ENCODE results near the gene CRADD.

CRADD gene

DNA sequence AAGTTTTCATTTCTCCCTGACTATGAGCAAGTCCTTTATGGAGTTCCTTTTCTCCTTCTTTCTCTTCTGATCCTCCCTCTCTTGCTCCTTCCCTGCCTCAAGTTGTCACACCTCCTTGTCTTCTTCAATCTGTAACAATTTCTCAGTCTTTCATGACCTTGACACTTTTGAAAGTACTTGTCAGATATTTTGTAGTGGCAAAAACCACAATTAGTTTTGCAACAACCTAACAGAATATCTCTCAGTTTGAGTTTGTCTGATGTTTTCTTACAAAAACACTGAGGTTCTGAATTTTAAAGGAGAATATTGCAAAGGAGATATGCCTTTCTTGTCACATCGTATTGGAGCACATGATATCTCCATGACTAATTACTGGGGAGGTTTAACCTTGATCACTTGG, 4.1 kb upstream of the CRADD start:
- no peak for DNase-seq

DNA sequence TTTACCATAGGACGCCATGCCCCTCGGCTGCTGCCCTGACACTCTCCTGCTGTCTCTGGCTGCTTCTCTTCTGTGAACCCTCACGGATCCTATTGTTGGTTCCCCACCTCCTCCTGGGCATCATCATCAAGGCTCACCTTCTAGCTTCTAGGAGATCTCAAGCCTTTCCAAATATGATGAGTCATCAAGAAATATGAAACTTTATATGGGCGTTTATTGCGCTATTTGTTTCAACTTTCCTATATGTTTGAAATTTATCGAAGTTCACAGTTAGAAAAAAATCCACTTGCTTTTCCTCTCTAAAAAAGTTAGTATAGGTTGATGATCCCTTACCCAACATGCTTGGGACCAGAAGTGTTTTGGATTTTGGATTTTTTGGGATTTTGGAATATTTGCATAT, 2.8 kb upstream of the CRADD start:
- DNase-seq: no peak

DNA sequence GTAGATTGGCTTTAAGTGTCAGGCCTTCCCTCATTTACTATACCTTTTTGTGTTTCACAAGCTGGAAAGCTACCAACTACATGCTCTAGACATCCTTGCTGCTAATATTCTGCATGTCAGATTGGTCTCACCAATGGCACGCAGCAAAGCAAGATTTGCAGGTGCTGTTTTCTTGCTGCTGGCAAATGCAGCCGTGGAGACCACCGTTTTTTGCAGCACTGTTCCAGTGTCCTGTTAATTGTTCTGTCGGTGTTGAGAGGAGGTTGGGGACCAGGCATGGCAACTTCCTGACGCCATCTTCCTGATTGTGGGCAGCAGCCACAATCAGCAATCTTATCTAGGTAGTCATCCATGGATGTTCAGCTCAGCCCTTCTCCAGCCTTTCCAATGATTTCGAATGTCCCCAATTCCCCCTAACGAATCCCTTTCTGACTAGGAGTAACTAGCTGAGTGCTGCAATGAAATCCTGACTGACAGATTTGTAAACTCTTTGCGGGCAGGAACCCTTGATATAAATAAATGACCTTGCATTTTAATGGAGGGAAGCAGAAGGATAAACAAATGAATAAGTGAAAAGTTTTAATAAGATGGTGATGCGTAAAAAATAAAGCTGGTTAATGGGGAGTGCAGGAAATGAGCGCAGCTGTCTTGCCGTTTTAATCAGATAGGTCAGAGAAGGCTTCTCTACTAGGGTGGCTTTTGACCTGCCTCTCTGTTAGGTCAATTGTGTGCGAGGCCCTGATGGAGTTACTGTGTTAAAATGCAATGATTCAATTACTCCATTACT, 574 bp upstream of the CRADD start:
- DNase-seq: no peak

DNA sequence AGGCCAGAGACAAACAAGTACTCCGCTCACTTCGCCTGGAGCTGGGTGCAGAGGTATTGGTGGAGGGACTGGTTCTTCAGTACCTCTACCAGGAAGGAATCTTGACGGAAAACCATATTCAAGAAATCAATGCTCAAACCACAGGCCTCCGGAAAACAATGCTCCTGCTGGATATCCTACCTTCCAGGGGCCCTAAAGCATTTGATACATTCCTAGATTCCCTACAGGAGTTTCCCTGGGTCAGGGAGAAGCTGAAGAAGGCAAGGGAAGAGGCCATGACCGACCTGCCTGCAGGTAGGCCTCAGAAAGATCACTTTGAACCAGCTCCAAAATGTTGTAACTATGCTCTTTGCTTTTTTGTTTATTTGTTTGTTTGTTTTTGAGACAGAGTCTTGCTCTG, 1.6 kb downstream of the CRADD start:
- no peak for DNase-seq

DNA sequence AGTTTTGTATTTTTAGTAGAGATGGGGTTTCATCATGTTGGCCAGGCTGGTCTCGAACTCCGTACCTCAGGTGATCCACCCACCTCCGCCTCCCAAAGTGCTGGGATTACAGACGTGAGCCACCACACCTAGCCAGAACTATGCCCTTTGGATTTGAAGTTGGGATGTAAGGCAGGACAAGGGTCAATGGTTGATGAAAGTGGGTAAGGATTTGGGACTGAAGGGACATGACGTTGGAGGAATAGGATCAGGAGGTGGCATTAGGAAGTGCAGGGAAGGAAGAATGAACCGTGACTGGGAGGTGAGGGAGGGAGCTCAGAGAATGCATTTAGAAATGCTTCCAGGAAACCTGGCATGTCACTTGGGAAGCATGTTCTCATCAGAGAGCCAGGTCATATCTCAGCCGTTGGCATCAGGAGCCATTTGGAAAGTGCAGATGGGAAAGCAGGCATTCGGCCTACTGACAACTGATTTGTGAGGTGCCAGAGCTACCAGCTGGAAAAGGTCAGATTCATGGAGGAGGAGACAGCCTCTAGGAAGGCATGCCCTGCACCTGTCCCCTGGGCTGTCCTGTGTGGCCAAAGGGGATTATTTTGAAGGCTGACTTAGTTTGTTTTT, 2.2 kb downstream of the CRADD start:
- DNase-seq: no peak

DNA sequence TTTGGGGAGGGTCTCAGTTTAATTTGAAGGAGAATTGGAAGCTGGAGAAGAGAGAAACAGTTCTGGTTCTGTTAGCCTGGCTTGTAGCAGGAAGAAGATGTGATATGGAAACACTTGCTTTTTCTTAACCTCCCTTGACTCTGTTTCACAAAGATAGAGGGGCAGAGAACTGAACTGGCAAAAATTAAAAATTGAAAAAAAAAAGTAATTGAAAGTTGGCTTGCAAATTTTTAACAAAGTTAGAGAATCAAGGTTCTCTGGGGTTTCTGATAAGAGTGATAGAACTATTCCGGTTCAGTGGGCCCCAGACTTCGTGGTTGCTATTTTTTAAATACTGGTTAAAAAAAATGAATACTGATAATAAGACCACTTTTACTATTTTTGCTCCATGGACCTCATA, 2.8 kb downstream of the CRADD start:
- DNase-seq: no peak

DNA sequence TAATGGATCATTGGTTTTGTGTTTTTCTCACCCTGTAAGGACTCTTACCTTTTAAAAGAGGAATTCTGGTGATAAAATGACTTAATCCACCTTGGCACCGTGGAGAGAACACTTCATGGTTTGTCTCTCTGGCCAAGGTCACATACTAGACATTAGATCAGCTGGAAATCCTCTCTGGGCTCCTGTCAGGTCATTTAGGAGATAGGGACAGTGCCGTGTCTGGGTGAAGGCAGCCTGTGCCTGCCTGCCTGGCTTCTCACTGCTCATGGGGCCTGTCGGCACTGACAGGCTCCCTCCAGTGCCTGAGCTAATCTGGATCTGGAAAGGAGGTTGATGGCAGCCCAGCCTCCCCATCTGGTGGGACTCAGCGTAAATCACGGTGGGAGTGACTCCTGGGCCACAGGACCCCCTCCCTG, 5.7 kb downstream of the CRADD start:
- no peak for DNase-seq

DNA sequence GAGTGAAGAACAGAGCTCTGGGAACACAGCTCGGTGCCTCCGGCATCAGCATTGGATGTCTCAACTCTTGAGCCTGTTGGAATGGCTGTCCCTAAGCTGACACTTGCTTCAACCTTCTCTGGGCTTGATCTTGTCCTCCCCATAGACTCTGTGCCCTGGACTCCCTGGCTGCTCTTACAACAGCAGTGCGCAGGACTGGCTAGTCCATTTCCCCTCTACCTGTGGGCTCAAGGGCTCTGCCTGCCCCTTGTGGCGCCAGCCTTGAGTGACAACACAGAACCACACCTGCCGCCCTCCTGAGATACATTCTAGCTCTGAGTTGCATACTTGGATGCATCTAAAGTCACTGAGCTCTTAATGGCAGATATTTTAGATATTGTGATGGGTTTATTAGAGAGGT, 6.2 kb downstream of the CRADD start:
- DNase-seq: no peak

DNA sequence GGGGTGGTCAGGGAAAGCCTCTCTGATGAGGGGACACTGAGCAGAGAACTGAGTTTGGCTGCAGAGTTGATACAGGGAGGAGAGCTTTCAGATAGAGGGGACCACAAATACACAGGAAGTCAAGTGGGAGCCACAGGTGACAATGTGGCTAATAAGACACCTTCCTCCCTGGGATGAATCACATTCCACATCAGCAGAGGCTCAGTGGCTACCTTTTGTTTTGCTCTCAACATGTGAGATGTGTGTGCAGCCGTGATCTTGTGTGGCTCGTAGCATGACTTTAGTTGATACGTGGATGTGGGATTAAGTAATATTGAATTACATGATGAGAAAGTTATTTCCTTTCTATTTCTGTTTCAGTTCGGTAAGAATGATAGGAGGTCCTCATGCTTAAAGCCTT, 7.5 kb downstream of the CRADD start:
- DNase-seq: no peak

DNA sequence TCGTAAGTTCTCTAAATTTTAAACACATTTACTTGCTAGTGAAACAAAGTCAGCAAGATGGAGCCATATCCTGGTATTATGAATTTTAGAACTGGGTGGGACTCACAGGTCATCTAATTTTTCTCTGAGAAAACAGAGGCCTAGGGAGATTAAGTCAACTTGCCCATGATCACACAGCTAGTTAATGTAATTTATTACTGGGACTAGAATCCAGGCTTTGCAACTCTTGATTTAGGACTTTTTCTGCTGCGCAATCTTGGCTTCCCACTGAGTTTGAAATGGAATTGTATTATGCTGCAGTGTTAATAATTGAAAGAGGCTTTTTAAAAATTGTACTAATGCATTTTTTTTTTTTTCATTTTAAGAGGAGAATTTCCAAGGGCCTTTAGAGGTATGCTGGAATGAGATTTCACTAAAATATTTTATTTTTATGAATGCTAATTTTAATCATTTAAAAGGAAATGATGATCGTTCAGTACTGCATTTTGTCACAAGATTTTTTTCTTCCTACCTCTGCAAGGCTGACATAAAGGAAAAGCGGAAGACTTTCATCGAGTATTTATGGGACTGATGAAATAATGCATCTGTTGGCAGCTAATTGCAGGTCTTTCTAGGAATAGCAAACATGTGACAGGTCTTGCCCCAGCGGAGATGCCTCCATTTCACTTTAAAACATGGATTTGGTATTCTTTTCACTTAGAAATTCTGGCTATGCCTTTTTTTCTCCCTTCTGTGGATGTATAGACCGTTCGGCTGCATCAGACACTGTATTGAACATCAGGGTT, 9.6 kb downstream of the CRADD start:
- DNase-seq: no peak

DNA sequence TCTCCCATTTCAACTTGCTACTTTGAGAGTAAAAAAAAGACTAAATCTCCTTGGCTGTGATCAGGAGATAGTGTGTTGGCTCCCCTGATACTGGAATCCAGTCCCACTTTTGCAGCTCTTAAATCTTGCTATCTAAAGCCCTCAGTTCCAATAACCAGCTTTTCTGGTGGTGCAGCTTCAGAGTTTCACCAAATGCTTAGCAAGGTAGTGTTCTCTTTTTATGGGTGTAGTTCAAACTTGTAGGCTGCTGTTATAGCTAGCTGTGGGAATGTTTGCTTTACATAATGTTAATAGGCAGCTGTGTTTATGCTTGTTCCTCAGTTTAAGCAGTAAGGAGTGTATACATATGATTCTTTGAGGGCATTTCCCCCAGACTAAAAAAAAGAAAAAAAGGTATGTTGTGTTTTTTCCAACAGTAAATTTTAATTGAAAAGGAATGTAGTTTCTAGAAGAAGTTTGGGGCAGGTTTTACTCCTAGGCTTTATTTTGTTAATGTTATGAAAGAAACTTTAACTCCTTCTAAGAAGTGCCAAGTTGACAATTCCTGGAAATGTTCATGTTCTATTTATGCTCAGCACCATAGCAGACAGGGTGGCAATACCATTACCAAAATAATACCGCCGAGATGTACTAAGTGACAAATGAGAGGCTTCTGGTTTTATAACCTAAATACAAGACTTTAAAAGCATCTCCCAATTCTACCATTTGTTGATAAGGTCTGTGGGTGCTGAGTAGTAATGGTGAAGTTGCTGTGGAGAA, 12.1 kb downstream of the CRADD start:
- no peak for DNase-seq

DNA sequence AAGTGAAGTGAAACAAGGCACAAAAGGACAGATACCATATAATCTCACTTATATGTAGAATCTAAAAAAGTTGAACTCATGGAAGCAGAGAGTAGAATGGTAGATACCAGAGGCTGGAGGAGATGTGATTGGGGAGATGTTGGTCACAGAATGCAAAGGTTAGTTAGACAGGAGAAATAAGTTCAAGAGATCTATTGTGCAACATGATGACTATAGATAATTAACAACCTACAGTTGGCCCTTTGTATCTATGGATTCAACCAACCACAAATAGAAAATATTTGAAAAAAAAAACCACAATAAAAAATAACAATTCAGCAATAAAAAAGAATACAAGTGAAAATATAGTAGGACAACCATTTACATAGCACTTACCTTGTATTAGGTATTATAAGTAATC, 19.3 kb downstream of the CRADD start:
- no peak for DNase-seq

DNA sequence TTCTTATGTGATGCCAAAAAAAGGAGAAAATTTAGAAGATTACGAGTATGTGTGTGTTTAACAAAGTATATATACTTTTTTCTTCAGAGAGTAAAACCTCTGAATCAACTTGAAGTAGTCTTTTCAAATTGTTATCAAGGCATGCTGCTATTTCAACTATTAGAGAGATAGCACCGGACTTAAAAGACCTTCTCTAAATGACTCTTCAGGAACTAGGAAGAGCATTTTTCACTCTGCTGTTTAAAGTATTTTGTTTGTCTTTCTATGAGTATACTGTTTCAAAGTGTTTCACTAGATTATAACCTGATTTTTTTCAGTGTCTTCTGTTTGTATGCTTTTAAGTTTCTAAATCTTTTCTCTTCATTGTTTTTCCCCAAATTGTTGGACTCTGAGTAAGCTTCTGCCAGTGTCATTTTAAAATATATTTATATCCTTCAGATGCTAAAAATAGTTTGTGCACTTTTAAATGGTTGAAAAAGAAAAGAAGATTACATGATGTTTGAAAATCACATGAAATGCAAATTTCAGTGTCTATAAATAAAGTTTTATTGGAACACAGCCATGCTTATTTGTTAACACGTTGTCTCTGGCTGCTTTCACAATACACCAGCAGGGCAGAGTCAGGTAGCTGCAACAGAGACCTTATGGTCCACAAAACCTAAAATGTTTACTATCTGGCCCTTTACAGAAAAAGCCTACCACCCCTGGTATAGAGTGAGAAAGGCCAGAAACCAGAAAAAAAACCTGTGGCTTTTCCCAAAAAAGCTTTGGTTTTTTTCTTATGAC, 21.3 kb downstream of the CRADD start:
- DNase-seq: no peak

DNA sequence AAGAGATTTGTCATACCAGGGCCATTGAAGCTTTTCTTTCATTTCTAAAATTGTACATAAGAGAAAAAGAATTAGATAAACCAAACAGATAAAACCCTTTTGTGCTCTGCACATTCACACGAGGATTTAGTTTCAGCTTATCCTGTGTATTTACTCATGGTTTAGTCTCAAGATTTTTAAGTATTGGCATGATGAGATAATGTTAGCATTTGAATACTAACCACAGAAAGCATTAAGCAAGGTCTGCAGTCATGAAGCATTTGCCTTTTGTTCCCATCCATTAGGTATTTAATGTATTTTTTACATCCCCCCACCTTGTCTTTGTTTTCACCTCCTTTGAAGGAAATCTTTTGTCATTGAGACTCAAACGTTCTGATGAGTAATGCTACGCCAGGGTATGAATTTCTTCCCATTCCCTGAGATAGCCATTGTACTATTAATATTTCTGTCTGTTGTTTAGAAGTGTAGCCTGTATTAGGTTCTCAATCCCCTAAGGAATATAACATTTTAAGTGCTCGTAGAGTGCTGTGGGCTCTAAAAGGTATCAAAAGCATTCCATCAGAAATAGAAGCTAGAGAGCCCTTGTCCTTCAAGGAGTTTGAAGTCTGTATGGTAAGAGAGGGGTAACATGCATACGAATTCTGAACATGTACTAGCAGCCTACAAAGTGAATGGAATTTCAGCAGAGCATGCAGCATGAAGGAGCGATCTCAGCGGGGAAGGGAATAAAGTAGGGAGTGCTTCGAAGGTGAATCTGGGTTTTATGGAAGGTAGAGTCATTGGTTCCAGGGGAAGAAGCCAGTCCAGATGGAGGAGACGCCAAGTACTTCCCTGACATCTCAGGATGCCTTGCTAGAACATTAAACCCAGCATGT, 22.3 kb downstream of the CRADD start:
- no peak for DNase-seq

DNA sequence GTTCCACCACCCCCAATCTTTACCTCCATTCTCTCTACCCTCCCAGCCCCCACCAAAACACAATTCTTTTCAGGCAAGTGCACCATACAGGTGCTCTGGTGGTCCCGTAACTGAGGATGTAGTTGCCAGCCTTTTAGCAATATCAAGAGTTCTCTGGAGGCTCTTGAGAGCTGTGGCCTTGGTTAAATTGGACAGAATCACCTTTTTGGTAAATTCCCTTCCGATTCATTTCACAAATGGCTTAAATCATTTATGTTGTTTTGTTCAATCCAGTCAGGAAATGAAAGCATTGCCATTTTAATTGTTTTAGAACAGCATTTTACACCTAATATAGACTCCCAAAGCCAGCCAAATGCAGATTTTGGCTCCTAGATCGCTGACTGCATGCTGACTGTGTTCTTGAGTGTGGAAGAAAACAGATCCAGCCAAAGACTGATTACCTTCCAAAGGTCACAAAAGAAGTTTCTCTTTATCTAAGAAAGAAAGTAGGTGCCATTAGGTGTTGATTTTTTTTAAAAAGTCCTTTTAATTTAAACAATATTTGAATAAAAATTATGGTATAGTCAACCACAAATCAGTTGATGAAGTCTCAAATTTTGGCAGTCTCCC, 25.6 kb downstream of the CRADD start:
- DNase-seq: no peak

DNA sequence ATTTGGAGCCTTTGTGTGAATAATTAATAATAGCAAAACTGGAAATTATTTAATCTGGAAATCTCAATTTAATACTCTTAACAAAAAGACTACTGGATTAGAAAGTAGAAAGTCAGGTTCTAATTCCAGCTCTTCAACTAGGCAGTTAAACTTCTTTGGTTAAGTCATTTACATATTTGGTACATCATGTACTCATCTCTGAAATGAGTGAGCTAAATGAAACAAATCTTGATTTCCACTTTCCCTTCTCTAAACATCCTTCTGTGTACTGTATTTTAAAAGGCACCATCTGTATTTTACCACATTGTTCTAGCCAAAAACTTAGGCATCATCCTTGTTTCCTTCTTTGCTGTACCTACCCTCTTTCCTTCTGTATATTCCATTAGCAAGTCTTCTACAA, 26.9 kb downstream of the CRADD start:
- no peak for DNase-seq

DNA sequence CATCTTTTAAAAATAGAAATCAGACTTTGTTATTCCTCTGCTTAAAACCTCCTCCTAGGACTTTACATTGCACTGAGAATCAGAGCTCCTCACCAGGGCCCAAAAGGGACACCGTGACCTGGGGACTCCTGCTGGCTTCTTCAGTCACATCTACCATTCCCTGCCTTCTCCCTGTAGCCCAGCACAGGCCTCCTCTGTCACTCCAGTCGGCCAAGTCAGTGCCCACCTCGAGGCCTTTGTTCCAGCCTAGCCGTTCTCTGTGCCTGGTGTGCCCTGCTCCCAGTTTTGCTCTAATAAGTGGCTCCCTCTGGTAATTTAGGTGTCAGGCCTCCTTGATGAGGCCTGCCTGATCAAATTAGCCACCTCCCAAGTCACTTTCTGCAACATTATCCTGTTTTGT, 27.4 kb downstream of the CRADD start:
- no peak for DNase-seq

DNA sequence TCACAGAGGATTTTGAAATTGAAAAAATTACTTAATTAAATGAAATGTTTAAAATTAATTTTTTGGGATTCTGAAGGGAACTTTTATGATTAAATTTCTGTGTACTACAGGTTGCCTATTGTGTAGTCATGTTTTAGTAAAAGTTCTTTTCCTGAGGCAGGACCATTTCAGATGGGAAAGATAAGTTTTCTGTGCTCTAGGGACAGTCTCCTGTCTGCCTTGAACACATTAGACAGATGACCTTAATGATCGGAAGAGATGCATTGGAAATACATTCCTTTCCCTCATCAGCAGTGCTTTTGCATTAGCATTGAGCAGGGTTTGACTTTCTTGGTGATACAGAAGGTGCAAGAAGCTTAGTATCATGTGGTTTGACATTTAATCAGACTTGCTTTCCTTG, 28.1 kb downstream of the CRADD start:
- no peak for DNase-seq

DNA sequence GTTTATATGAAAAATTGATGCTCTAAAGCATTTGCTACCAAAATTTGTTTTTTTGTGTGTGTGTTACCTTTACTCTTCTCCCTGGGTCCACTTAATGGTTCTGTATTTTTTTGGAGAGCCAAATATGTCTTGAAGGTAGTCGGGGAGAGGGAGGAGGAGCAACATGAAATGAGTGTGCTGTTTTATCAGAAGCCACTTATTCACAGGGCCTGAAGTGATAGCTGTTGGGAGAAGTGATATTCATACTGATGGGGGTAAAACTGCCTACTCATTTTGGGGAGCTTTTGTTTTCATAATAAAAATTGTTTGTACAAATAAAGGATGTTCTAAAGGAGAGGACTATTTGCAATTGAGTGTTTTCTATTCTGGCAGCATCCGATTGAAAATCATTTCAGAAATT, 29.2 kb downstream of the CRADD start:
- DNase-seq: no peak

DNA sequence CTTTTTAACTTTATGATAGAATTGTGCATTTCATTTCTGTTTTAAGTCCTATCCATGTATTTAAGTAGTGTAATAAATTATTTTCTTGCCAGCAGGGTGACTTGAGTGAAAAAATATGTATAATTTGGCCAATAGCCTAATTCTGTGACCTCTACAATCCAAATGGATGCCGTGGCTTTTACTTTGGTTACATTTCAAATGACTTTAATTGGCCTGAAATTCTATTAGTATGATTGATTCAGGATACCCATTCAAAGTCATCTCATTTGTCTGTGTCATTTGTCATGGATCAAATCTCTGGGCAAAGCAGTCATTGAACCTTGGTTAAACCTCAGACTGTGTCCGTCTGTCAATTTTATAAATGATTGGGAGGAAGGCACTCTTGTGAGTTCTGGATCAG, 29.6 kb downstream of the CRADD start:
- no peak for DNase-seq

DNA sequence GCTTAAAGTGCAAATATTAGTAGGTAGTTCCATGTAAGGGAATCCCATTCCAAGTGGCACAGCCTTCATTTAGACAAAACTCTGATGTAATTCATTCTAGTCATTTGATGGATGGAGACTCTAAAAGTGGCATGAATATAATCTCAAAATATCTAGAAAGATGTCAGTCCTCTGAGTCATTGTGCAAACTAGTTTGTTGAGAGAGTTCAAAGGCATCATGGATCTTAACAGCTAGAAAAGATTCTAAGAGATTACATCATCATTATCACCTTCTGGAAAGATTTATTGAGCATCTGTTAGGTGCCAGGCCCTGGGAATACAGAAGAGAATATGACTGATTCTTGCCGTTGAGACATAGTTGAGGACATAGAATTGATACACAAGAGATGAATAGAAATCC, 30.7 kb downstream of the CRADD start:
- no peak for DNase-seq

Measured in NCI-H1092 treated with DMSO at 0.1 percent for 48 hours (cell line).